ENCODE results near the gene TMED7.

DNA sequence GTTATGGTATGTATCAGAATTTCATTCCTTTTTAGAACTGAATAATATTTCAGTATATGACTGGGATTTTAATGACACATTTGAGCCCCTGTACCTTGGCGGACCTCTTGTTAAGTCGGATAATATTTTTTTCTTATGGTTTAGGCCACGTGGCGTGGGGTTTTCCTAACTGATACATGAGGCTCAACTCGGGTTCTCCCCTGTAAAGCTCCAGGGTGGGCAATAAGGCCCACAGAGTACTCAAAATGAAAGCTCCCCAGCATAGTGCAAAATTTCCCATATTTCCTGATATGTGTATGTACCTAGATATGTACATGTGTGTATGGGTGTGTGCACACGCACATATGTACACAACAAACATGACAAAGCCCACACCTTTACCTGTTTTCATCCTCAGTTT lies 48.1 kb downstream of the TMED7 start:
- TF ChIP-seq POLR2A (IDR thresholded peaks at IDR 0.05), result no peak
- TF ChIP-seq, protein P1, sequence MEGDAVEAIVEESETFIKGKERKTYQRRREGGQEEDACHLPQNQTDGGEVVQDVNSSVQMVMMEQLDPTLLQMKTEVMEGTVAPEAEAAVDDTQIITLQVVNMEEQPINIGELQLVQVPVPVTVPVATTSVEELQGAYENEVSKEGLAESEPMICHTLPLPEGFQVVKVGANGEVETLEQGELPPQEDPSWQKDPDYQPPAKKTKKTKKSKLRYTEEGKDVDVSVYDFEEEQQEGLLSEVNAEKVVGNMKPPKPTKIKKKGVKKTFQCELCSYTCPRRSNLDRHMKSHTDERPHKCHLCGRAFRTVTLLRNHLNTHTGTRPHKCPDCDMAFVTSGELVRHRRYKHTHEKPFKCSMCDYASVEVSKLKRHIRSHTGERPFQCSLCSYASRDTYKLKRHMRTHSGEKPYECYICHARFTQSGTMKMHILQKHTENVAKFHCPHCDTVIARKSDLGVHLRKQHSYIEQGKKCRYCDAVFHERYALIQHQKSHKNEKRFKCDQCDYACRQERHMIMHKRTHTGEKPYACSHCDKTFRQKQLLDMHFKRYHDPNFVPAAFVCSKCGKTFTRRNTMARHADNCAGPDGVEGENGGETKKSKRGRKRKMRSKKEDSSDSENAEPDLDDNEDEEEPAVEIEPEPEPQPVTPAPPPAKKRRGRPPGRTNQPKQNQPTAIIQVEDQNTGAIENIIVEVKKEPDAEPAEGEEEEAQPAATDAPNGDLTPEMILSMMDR (IDR thresholded peaks at IDR 0.05), result no peak
